PC-9 (cell line): ENCODE results near the gene CACNA1A. TPM values are rescaled to one million over a fixed set of nuclear protein-coding genes. Genes with fewer than 3 reads are reported as not detected.
"Not testable (repeated sequence)": the region's sequence is repeated elsewhere in the genome, so short reads cannot be mapped to it uniquely, and the experiment has no call there.

Experiments used
- BruUV-seq: library from RNA; stranded (reverse); fragments of 400-500 nt; replicated peaks from 2 replicates; lab custom pipeline; 2021; lab: Mats Ljungman, UMichigan
- CTCF ChIA-PET: fragments of 300-600 bp; sonication (Branson Sonifier 250); formaldehyde crosslinking; loops from one replicate; lab custom pipeline; 2022; ENCODE audit warnings: antibody characterized with exemption; lab: Charles Lee
- POLR2A ChIA-PET: fragments of 300-600 bp; sonication (Branson Sonifier 250); formaldehyde crosslinking; loops from one replicate; lab custom pipeline; 2022; ENCODE audit warnings: antibody characterized with exemption; ENCODE audit not compliant: unreplicated experiment; lab: Charles Lee
- DNase-seq, 2 experiments: peaks; one replicate each; pipeline versions ENCODE4 v3.0.0 to v3.0.0-alpha.2; 2015 to 2022; ENCODE audit warnings: mixed read lengths in 1 of 2
- H2AFZ ChIP-seq: fragments of 200-600 bp; sonication (generic); 2 replicates; pipeline ENCODE4 v1.8.1; 2017; ENCODE audit warnings: antibody characterized with exemption
- H3F3A ChIP-seq: fragments of 200-600 bp; sonication (generic); 2 replicates; pipeline ENCODE4 v1.8.1; 2017; ENCODE audit warnings: antibody characterized with exemption, mild to moderate bottlenecking, low read depth; ENCODE audit not compliant: insufficient read depth
- H3K27ac ChIP-seq: fragments of 200-600 bp; sonication (generic); 2 replicates; pipeline ENCODE4 v1.6.1; 2016; ENCODE audit warnings: mixed run types
- H3K27me3 ChIP-seq: fragments of 200-600 bp; sonication (generic); 2 replicates; pipeline ENCODE4 v1.6.1; 2016; ENCODE audit warnings: low read depth, mixed run types; ENCODE audit not compliant: insufficient read depth
- H3K36me3 ChIP-seq: fragments of 200-600 bp; sonication (generic); 2 replicates; pipeline ENCODE4 v1.6.1; 2016; ENCODE audit warnings: low read depth, mixed run types
- H3K4me1 ChIP-seq: fragments of 200-600 bp; sonication (generic); replicated peaks from 2 replicates; pipeline ENCODE4 v1.6.1; 2016; ENCODE audit warnings: mixed run types; ENCODE audit not compliant: insufficient read depth
- H3K4me2 ChIP-seq: fragments of 200-600 bp; sonication (generic); 2 replicates; pipeline ENCODE4 v1.6.1; 2017; ENCODE audit warnings: mixed run types
- H3K4me3 ChIP-seq: fragments of 200-600 bp; sonication (generic); 2 replicates; pipeline ENCODE4 v1.6.1; 2016; ENCODE audit warnings: mixed run types
- H3K79me2 ChIP-seq: fragments of 200-600 bp; sonication (generic); 2 replicates; pipeline ENCODE4 v1.6.1; 2017; ENCODE audit warnings: low read depth, mixed run types
- H3K9me2 ChIP-seq: fragments of 200-600 bp; sonication (generic); 2 replicates; pipeline ENCODE4 v1.8.1; 2017; ENCODE audit warnings: mild to moderate bottlenecking; ENCODE audit not compliant: insufficient read depth
- H3K9me3 ChIP-seq: fragments of 200-600 bp; sonication (generic); 2 replicates; pipeline ENCODE4 v1.8.1; 2016; ENCODE audit warnings: low read depth; ENCODE audit not compliant: insufficient read depth
- H4K20me1 ChIP-seq: fragments of 200-600 bp; sonication (generic); 2 replicates; pipeline ENCODE4 v1.8.1; 2017; ENCODE audit not compliant: insufficient read depth
- EZH2 ChIP-seq: fragments of 200-600 bp; sonication (generic); IDR thresholded peaks from 2 replicates; pipeline ENCODE4 v1.8.0; 2017; ENCODE audit warnings: antibody characterized with exemption, low read depth
- intact Hi-C: fragments of 100-400 bp; cut with micrococcal nuclease; formaldehyde crosslinking; loops from one replicate; pipeline ENCODE4 v1.10.0; 2022; ENCODE audit not compliant: unreplicated experiment
- total RNA-seq: library from RNA; stranded (reverse); gene quantifications from 2 replicates; pipeline ENCODE4 v1.2.3, GENCODE V29; 2021
- TF ChIP-seq, protein P1 (sequence below): fragments of 200-600 bp; sonication (generic); conservative IDR thresholded peaks from 2 replicates; pipeline ENCODE4 v1.6.1; 2017; ENCODE audit warnings: mixed run types, antibody characterized with exemption, mild to moderate bottlenecking, moderate library complexity

CACNA1A gene
- total RNA-seq, 1 experiment from 2014 or later = 0.35 TPM

DNA sequence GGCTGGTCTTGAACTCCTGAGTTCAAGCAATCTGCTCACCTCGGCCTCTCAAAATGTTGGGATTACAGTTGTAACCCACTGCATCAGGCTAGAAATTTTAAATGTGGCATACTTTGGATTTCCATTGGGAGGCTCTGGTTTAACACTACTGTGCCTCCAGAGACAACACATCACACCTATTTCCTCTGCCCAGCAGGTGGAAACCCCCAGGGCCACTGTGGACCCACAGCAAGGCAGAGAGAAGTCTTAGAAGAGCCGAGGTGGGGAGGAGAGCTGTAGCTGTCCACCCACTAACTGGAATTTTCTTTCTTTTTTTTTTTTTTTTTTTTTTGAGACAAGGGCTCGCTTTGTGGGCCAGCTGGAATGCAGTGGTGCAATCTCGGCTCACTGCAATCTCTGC, 316.7 kb downstream of the CACNA1A start:
- no peaks in the 10 kb centered on the region; the same call in 1 of the 2 replicates for H3K4me1 ChIP-seq
- no peak overlapping the region for H3K4me3 ChIP-seq
- ChIA-PET CTCF (no interaction called here), POLR2A (interaction anchor here (0.6 kb wide), 2 partner anchors 12 to 76 kb away, joined by 5 to 23 read pairs; no protein-coding TSS in a partner anchor)
- TF ChIP-seq EZH2 = no peak
- TF ChIP-seq, protein P1, sequence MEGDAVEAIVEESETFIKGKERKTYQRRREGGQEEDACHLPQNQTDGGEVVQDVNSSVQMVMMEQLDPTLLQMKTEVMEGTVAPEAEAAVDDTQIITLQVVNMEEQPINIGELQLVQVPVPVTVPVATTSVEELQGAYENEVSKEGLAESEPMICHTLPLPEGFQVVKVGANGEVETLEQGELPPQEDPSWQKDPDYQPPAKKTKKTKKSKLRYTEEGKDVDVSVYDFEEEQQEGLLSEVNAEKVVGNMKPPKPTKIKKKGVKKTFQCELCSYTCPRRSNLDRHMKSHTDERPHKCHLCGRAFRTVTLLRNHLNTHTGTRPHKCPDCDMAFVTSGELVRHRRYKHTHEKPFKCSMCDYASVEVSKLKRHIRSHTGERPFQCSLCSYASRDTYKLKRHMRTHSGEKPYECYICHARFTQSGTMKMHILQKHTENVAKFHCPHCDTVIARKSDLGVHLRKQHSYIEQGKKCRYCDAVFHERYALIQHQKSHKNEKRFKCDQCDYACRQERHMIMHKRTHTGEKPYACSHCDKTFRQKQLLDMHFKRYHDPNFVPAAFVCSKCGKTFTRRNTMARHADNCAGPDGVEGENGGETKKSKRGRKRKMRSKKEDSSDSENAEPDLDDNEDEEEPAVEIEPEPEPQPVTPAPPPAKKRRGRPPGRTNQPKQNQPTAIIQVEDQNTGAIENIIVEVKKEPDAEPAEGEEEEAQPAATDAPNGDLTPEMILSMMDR = no peak
- H3K36me3 ChIP-seq = no peaks in the 10 kb centered on the region
- intact Hi-C loops = no loop called here
- BruUV-seq = no TSS peak
- no peak overlapping the region for H3K4me2 ChIP-seq
- no peaks in the 10 kb centered on the region for H3K9me2 ChIP-seq
- H3K27ac ChIP-seq = no peak overlapping the region
- DNase-seq = no peak
- H2AFZ ChIP-seq = no peak overlapping the region; the same call in 1 of the 2 replicates
- no peaks in the 10 kb centered on the region for H3K79me2 ChIP-seq
- H3F3A ChIP-seq = peaks cover 5% of the 10 kb centered on the region
- no peaks in the 10 kb centered on the region for H3K27me3 ChIP-seq
- H4K20me1 ChIP-seq = no peaks in the 10 kb centered on the region
- no peaks in the 10 kb centered on the region for H3K9me3 ChIP-seq

DNA sequence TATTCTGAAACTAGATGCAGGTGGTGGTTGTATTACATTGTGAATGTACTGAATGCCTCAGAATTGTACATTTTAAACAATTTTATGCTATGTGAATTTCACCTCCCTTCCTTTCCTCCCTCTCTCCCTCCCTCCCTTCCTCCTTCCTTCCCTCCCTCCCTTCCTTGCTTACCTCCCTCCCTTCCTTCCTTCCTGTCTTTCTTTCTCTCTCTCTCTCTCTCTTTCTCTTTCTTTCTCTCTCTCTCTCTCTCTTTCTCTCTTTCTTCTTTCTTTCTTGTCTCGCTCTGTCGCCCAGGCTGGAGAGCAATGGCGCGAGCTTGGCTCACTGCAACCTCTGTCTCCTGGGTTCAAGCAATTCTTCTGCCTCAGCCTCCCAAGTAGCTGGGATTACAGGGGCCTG, 318.9 kb downstream of the CACNA1A start:
- peaks cover 5% of the 10 kb centered on the region for H3F3A ChIP-seq
- H3K27me3 ChIP-seq = no peaks in the 10 kb centered on the region
- no peak overlapping the region for H2AFZ ChIP-seq
- no peaks in the 10 kb centered on the region for H3K9me3 ChIP-seq
- no peaks in the 10 kb centered on the region for H4K20me1 ChIP-seq
- POLR2A ChIA-PET = no interaction called here
- intact Hi-C loops = no loop called here
- no peak overlapping the region for H3K4me3 ChIP-seq
- no peaks in the 10 kb centered on the region for H3K79me2 ChIP-seq
- no peaks in the 10 kb centered on the region for H3K36me3 ChIP-seq
- no TSS peak for BruUV-seq
- no peak overlapping the region for H3K4me2 ChIP-seq
- DNase-seq = no peak
- TF ChIP-seq, protein P1 = no peak
- TF ChIP-seq EZH2 = no peak
- CTCF ChIA-PET = no interaction called here
- H3K27ac ChIP-seq = no peak overlapping the region
- H3K9me2 ChIP-seq = no peaks in the 10 kb centered on the region
- no peaks in the 10 kb centered on the region for H3K4me1 ChIP-seq

DNA sequence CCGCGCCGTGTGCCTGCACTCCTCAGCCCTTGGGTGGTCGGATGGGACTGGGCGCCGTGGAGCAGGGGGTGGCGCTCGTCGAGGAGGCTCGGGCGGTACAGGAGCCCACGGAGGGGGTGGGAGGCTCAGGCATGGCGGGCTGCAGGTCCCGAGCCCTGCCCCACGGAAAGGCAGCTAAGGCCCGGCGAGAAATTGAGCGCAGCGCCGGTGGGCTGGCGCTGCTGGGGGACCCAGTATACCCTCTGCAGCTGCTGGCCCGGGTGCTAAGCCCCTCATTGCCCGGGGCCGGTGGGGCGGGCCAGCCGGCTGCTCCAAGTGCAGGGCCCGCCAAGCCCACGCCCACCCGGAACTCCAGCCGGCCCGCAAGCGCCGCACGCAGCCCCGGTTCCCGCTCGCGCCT, 319.6 kb downstream of the CACNA1A start:
- H3K9me2 ChIP-seq, H4K20me1 ChIP-seq, H2AFZ ChIP-seq, H3K79me2 ChIP-seq, H3K36me3 ChIP-seq, POLR2A ChIA-PET, BruUV-seq, H3K9me3 ChIP-seq, H3K4me2 ChIP-seq, H3K4me1 ChIP-seq, H3K4me3 ChIP-seq, H3F3A ChIP-seq, H3K27me3 ChIP-seq, DNase-seq, intact Hi-C loops, H3K27ac ChIP-seq, CTCF ChIA-PET: not testable (repeated sequence)

DNA sequence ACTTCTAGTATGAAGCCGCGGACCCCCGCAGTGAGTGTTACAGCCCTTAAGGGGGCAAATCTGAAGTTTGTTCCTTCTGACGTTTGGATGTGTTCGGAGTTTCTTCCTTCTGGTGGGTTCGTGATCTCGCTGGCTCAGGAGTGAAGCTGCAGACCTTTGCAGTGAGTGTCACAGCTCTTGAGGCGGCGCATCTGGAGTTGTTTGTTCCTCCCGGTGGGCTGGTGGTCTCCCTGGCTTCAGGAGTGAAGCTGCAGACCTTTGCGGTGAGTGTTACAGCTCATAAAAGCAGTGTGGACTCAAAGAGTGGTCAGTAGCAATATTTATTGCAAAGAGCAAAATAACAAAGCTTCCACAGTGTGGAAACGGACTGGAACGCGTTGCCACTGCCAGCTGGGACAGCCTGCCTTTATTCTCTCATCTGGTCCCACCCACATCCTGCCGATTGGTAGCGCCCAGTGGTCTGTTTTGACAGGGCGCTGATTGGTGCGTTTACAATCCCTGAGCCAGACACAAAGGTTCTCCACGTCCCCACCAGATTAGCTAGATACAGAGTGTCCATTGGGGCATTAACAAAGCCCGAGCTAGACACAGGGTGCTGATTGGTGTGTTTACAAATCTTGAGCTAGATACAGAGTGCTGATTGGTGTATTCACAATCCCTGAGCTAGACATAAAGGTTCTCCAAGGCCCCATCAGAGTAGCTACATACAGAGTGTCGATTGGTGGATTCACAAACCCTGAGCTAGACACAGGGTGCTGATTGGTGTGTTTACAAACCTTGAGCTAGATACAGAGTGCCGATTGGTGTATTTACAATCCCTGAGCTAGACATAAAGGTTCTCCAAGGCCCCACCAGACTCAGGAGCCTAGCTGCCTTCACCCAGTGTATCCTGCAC, 320.3 kb downstream of the CACNA1A start:
- CTCF ChIA-PET, H3K4me1 ChIP-seq, H3K79me2 ChIP-seq, BruUV-seq, intact Hi-C loops, H4K20me1 ChIP-seq, H3K4me2 ChIP-seq, H3K27me3 ChIP-seq, H3K36me3 ChIP-seq, H3K27ac ChIP-seq, H3K4me3 ChIP-seq, H3K9me2 ChIP-seq, H3K9me3 ChIP-seq, DNase-seq, H2AFZ ChIP-seq: not testable (repeated sequence)
- POLR2A ChIA-PET = interaction anchor here (0.6 kb wide), 1 partner anchor 15 kb away, joined by 5 read pairs; no protein-coding TSS in a partner anchor
- peaks cover 12% of the 10 kb centered on the region; the same call in 1 of the 2 replicates for H3F3A ChIP-seq

DNA sequence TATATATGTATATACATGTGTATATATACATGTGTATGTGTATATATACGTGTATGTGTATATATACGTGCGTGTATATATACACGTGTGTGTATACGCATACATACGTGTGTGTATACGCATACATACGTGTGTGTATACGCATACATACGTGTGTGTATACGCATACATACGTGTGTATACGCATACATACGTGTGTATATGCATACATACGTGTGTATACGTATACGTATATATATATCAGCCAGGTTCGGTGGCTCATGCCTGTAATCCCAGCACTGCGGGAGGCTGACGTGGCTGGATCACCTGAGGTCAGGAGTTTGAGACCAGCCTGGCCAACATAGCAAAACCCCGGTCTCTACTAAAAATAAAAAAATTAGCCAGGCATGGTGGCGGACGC, 321.4 kb downstream of the CACNA1A start:
- BruUV-seq, H3K27me3 ChIP-seq, H3K4me2 ChIP-seq, POLR2A ChIA-PET, H3K4me3 ChIP-seq, H3K27ac ChIP-seq, DNase-seq, H3K36me3 ChIP-seq, CTCF ChIA-PET, H3K9me2 ChIP-seq, H3K9me3 ChIP-seq, H2AFZ ChIP-seq, H3K79me2 ChIP-seq, H3K4me1 ChIP-seq, intact Hi-C loops, H4K20me1 ChIP-seq: not testable (repeated sequence)
- peaks cover 12% of the 10 kb centered on the region; the same call in 1 of the 2 replicates for H3F3A ChIP-seq
